H1 (cell line): ENCODE results near the gene GRID1. TPM values are rescaled to one million over a fixed set of nuclear protein-coding genes. Genes with fewer than 3 reads are reported as not detected.
A peak's percentile ranks its signal among the peaks of the same experiment; 100 is the strongest.

Experiments
- CTCF ChIA-PET: fragments of 300-600 bp; sonication (Branson Sonifier 250); formaldehyde crosslinking; loops from one replicate; lab custom pipeline; 2021; ENCODE audit not compliant: partially characterized antibody; lab: Charles Lee
- POLR2A ChIA-PET: fragments of 300-600 bp; sonication (Branson Sonifier 250); formaldehyde crosslinking; loops from one replicate; lab custom pipeline; 2021; ENCODE audit warnings: inconsistent platforms; ENCODE audit not compliant: partially characterized antibody; lab: Charles Lee
- DNase-seq, 2 experiments: peaks; one replicate each; pipeline versions ENCODE4 v3.0.0 to v3.0.0-alpha.2; 2010 to 2022; ENCODE audit warnings: low spot score in 2 of 2, low read depth in 1 of 2, mixed read lengths in 1 of 2
- FAIRE-seq: peaks from 2 replicates; lab custom pipeline; 2011; peaks lifted over from hg19 to GRCh38; lab: Jason Lieb, UNC
- H2AFZ ChIP-seq: 2 replicates; pipeline ENCODE4 v1.8.1; 2012; ENCODE audit warnings: low read length, inconsistent platforms
- H2AK5ac ChIP-seq: 2 replicates; pipeline ENCODE4 v1.6.1; 2013; ENCODE audit warnings: low read depth, low read length
- H2BK120ac ChIP-seq: replicated peaks from 2 replicates; pipeline ENCODE3; 2013; ENCODE audit warnings: low read depth, low read length, inconsistent platforms
- H2BK12ac ChIP-seq: 2 replicates; pipeline ENCODE4 v1.6.1; 2013; ENCODE audit warnings: low read depth, low read length
- H2BK15ac ChIP-seq: 2 replicates; pipeline ENCODE4 v1.6.1; 2013; ENCODE audit warnings: low read length
- H2BK20ac ChIP-seq: 2 replicates; pipeline ENCODE4 v1.6.1; 2013; ENCODE audit warnings: low read length
- H2BK5ac ChIP-seq: 2 replicates; pipeline ENCODE4 v1.6.1; 2013; ENCODE audit warnings: low read depth, low read length
- H3K14ac ChIP-seq: 2 replicates; pipeline ENCODE4 v1.6.1; 2013; ENCODE audit warnings: inconsistent platforms; ENCODE audit not compliant: insufficient read length
- H3K18ac ChIP-seq: 2 replicates; pipeline ENCODE4 v1.6.1; 2013; ENCODE audit warnings: low read length; ENCODE audit errors: extremely low read depth
- H3K23ac ChIP-seq: 2 replicates; pipeline ENCODE4 v1.6.1; 2013; ENCODE audit warnings: inconsistent platforms; ENCODE audit not compliant: insufficient read length
- H3K23me2 ChIP-seq: 2 replicates; pipeline ENCODE4 v1.6.1; 2013; ENCODE audit warnings: low read depth, low read length
- H3K27ac ChIP-seq: 2 replicates; pipeline ENCODE4 v1.6.1; 2011; ENCODE audit warnings: low read depth, low read length, inconsistent platforms
- H3K27me3 ChIP-seq, 4 experiments: replicated peaks in 1 of 4; 1 replicate in 1 of 4; 2 replicates in 3 of 4; pipeline versions ENCODE4 v1.6.1 to v1.8.1; 2011 to 2013; ENCODE audit warnings: low read length in 3 of 4, mild to moderate bottlenecking in 3 of 4, inconsistent platforms in 2 of 4, mixed read lengths in 2 of 4, moderate library complexity in 1 of 4; ENCODE audit not compliant: control insufficient read depth in 3 of 4, insufficient read depth in 3 of 4; ENCODE audit errors: extremely low read depth in 1 of 4
- H3K36me3 ChIP-seq, 4 experiments: 2 replicates each; pipeline versions ENCODE4 v1.6.1 to v1.8.1; 2011 to 2013; ENCODE audit warnings: mild to moderate bottlenecking in 4 of 4, low read length in 3 of 4, moderate library complexity in 2 of 4, control low read depth in 1 of 4, inconsistent platforms in 1 of 4; ENCODE audit not compliant: insufficient read depth in 4 of 4, control insufficient read depth in 2 of 4
- H3K4ac ChIP-seq: replicated peaks from 2 replicates; pipeline ENCODE3; 2013; ENCODE audit warnings: low read length, low read depth, mixed read lengths, inconsistent platforms; ENCODE audit not compliant: insufficient read length
- H3K4me1 ChIP-seq, 4 experiments: replicated peaks in 1 of 4; 1 replicate in 1 of 4; 2 replicates in 3 of 4; pipeline versions ENCODE4 v1.6.1 to v1.8.1; 2011 to 2013; ENCODE audit warnings: low read length in 3 of 4, inconsistent platforms in 2 of 4, mixed read lengths in 1 of 4; ENCODE audit not compliant: insufficient read depth in 4 of 4, control insufficient read depth in 3 of 4
- H3K4me2 ChIP-seq, 2 experiments: 2 replicates each; pipeline versions ENCODE4 v1.6.1 to v1.8.1; 2011 to 2013; ENCODE audit warnings: low read depth in 2 of 2, low read length in 2 of 2, control low read depth in 1 of 2, inconsistent platforms in 1 of 2, mild to moderate bottlenecking in 1 of 2; ENCODE audit not compliant: insufficient read depth in 1 of 2
- H3K4me3 ChIP-seq, 4 experiments: fragments of 200-600, 300-600 bp in 1 of 4; sonication (generic), shearing (Covaris generic), sonication (Bioruptor Twin) in 1 of 4; 2 replicates each; pipeline versions ENCODE4 v1.5.1 to v1.8.1; 2011 to 2016; ENCODE audit warnings: low read length in 4 of 4, low read depth in 3 of 4, control low read depth in 2 of 4, inconsistent platforms in 2 of 4, mild to moderate bottlenecking in 2 of 4, mixed read lengths in 1 of 4, moderate library complexity in 1 of 4; ENCODE audit not compliant: insufficient read depth in 2 of 4; ENCODE audit errors: extremely low read depth in 1 of 4
- H3K56ac ChIP-seq: replicated peaks from 2 replicates; pipeline ENCODE3; 2013; ENCODE audit warnings: low read depth, mild to moderate bottlenecking, mixed read lengths, low read length, inconsistent platforms; ENCODE audit not compliant: insufficient read length
- H3K79me1 ChIP-seq: 2 replicates; pipeline ENCODE4 v1.6.1; 2013; ENCODE audit warnings: low read depth, low read length, control low read depth
- H3K79me2 ChIP-seq, 2 experiments: 2 replicates each; pipeline versions ENCODE4 v1.6.1 to v1.8.1; 2012 to 2013; ENCODE audit warnings: low read length in 2 of 2, mild to moderate bottlenecking in 2 of 2, inconsistent platforms in 1 of 2; ENCODE audit not compliant: insufficient read depth in 2 of 2, control insufficient read depth in 1 of 2
- H3K9ac ChIP-seq, 4 experiments: replicated peaks in 1 of 4; 1 replicate in 1 of 4; 2 replicates in 3 of 4; pipeline versions ENCODE4 v1.6.1 to v1.8.1; 2011 to 2013; ENCODE audit warnings: low read depth in 3 of 4, low read length in 3 of 4, control low read depth in 2 of 4, mild to moderate bottlenecking in 2 of 4, moderate library complexity in 2 of 4, inconsistent platforms in 1 of 4; ENCODE audit errors: extremely low read depth in 1 of 4
- H3K9me3 ChIP-seq, 2 experiments: 2 replicates each; pipeline versions ENCODE4 v1.6.1 to v1.8.1; 2012 to 2013; ENCODE audit warnings: mild to moderate bottlenecking in 2 of 2, moderate library complexity in 2 of 2, control low read depth in 1 of 2, inconsistent platforms in 1 of 2, low read depth in 1 of 2, low read length in 1 of 2, mixed read lengths in 1 of 2; ENCODE audit not compliant: insufficient read depth in 2 of 2
- H4K20me1 ChIP-seq, 2 experiments: replicated peaks in 1 of 2; 2 replicates each; pipeline versions ENCODE3 to v1.8.1; 2011 to 2013; ENCODE audit warnings: inconsistent platforms in 2 of 2, low read length in 2 of 2, mild to moderate bottlenecking in 1 of 2; ENCODE audit not compliant: insufficient read depth in 2 of 2, control insufficient read depth in 1 of 2
- H4K5ac ChIP-seq: 2 replicates; pipeline ENCODE4 v1.6.1; 2013; ENCODE audit warnings: low read length, low read depth, mixed read lengths, inconsistent platforms; ENCODE audit not compliant: insufficient read length
- H4K8ac ChIP-seq: 2 replicates; pipeline ENCODE4 v1.8.0; 2013; ENCODE audit warnings: mild to moderate bottlenecking, moderate library complexity, low read length, inconsistent platforms; ENCODE audit not compliant: insufficient read depth; ENCODE audit errors: extremely low read depth
- H4K91ac ChIP-seq: replicated peaks from 2 replicates; pipeline ENCODE3; 2013; ENCODE audit warnings: low read length, mixed read lengths, inconsistent platforms; ENCODE audit not compliant: insufficient read length
- BRCA1 ChIP-seq: IDR thresholded peaks from 2 replicates; pipeline ENCODE4 v1.6.1; 2012; ENCODE audit warnings: low read depth, low read length, improper control_type of control experiment
- CTBP2 ChIP-seq: IDR thresholded peaks from 2 replicates; pipeline ENCODE4 v1.7.0; 2011; ENCODE audit warnings: borderline replicate concordance, mild to moderate bottlenecking, moderate library complexity, mixed read lengths, low read length; ENCODE audit not compliant: insufficient read depth, insufficient read length
- FOSL1 ChIP-seq: IDR thresholded peaks from 2 replicates; pipeline ENCODE4 v1.6.1; 2011; ENCODE audit warnings: mild to moderate bottlenecking, low read depth, low read length, moderate library complexity; ENCODE audit not compliant: insufficient read depth
- HDAC2 ChIP-seq, 2 experiments: fragments of 300-600 bp in 1 of 2; sonication (generic) in 1 of 2; IDR thresholded peaks; 2 replicates each; pipeline ENCODE4 v1.6.1; 2011 to 2012; ENCODE audit warnings: low read depth in 2 of 2, low read length in 2 of 2, mild to moderate bottlenecking in 2 of 2, moderate library complexity in 2 of 2, borderline replicate concordance in 1 of 2, inconsistent platforms in 1 of 2
- MAFK ChIP-seq: IDR thresholded peaks from 2 replicates; pipeline ENCODE4 v1.6.1; 2012; ENCODE audit warnings: low read depth, mild to moderate bottlenecking, improper control_type of control experiment, low read length
- POU5F1 ChIP-seq: IDR thresholded peaks from 2 replicates; pipeline ENCODE4 v1.6.1; 2011; ENCODE audit warnings: low read depth, mild to moderate bottlenecking, low read length, moderate library complexity
- RNF2 ChIP-seq: fragments of 200-900, 300-1000 bp; sonication (generic); IDR thresholded peaks from 2 replicates; pipeline ENCODE4 v1.7.1; 2016; ENCODE audit warnings: borderline replicate concordance, low read depth, mild to moderate bottlenecking, antibody characterized with exemption, low read length; ENCODE audit not compliant: poor library complexity, severe bottlenecking; ENCODE audit errors: missing control alignments
- SIRT6 ChIP-seq: IDR thresholded peaks from one replicate; pipeline ENCODE4 v1.7.1; 2012; ENCODE audit warnings: low read length, inconsistent platforms
- SRF ChIP-seq: IDR thresholded peaks from 2 replicates; pipeline ENCODE4 v1.6.1; 2011; ENCODE audit warnings: mild to moderate bottlenecking, low read depth, low read length, moderate library complexity
- TAF7 ChIP-seq: optimal IDR thresholded peaks from 2 replicates; pipeline ENCODE3; 2011; ENCODE audit warnings: low read depth, mild to moderate bottlenecking, inconsistent platforms, low read length, moderate library complexity, borderline replicate concordance
- ZNF274 ChIP-seq: IDR thresholded peaks from 2 replicates; pipeline ENCODE4 v1.7.0; 2012; ENCODE audit warnings: low read length, borderline replicate concordance; ENCODE audit errors: extremely low read depth
- WGBS, 2 experiments: shearing (Covaris generic) in 1 of 2; methylation state at CpG; one replicate each; pipeline versions ENCODE4 v1.1.6 to v1.1.7; 2013 to 2015; ENCODE audit warnings: low lambda C conversion rate in 2 of 2, mixed read lengths in 2 of 2, inconsistent platforms in 1 of 2, low coverage in 1 of 2, missing lambda C conversion rate in 1 of 2; ENCODE audit not compliant: insufficient replicate concordance in 2 of 2, insufficient coverage in 1 of 2, insufficient read length in 1 of 2; ENCODE audit errors: extremely low coverage in 1 of 2, missing lambda C conversion rate in 1 of 2; 5-methylcytosine and 5-hydroxymethylcytosine counted together
- polyA plus RNA-seq, 7 experiments: library from polyadenylated mRNA; depleted of rRNA in 3 of 7; stranded (reverse) in 5 of 7; unstranded in 2 of 7; fragments of >200 nt in 5 of 7; fragments of 200-250 nt in 2 of 7; gene quantifications; 1 replicate in 5 of 7; 2 replicates in 1 of 7; 4 replicates in 1 of 7; pipeline versions ENCODE4 v1.2.1 to v1.2.3, GENCODE V29; 2011 to 2013; ENCODE audit warnings: missing spikeins in 2 of 7, mixed read lengths in 2 of 7
- total RNA-seq: library from RNA; stranded (reverse); fragmentation: NEBNext Ultra II Directional; extraction: Animal tissue kit (Norgen Biotek cat#: 25700); gene quantifications from 2 replicates; pipeline ENCODE4 v1.2.1, GENCODE V29; 2021

The GRID1 gene
- total and polyA plus RNA-seq, 2 of the 8 experiments (the other 6 are each of a cell fraction or from before 2014, with no cell fraction given), result 0.22 to 0.30 TPM

- no peak overlapping the region for H4K91ac ChIP-seq
- CTCF ChIA-PET, result interaction anchor here (0.6 to 1.2 kb wide), 3 partner anchors 16 to 94 kb away, joined by 3 read pairs; no protein-coding TSS in a partner anchor
- H3K23ac ChIP-seq, result no peak overlapping the region
- H2BK15ac ChIP-seq, result peak overlapping the region; percentile 72; the same call in 1 of the 2 replicates
- H3K27ac ChIP-seq, result no peak overlapping the region
- POLR2A ChIA-PET, result no interaction called here
- DNase-seq (peak in 1 of 2 experiments; percentile 35), FAIRE-seq (no peak)
- no peak overlapping the region for H2AFZ ChIP-seq
- H2AK5ac ChIP-seq, result peak overlapping the region; percentile 53; the same call in 1 of the 2 replicates
- H3K9me3 ChIP-seq, result peaks cover 3 to 5% of the 10 kb centered on the region in 2 experiments; a peak in 3 of 4 replicates
- no peaks in the 10 kb centered on the region for H3K36me3 ChIP-seq
- H3K14ac ChIP-seq, result no peak overlapping the region
- 93% methylated on average over 1 of the region's 1 CpG; no CpG with 5 or more reads in 1 of the 2 experiments for WGBS, 2 experiments
- H3K23me2 ChIP-seq, result peaks cover 12% of the 10 kb centered on the region; the same call in 1 of the 2 replicates
- H4K8ac ChIP-seq, result no peak overlapping the region
- H2BK20ac ChIP-seq, result no peak overlapping the region
- no peak overlapping the region for H2BK5ac ChIP-seq
- no peaks in the 10 kb centered on the region for H3K4me1 ChIP-seq
- H3K79me1 ChIP-seq, result no peaks in the 10 kb centered on the region
- no peaks in the 10 kb centered on the region for H3K79me2 ChIP-seq
- no peak overlapping the region for H3K4me2 ChIP-seq
- H3K4me3 ChIP-seq, result no peak overlapping the region
- no peak overlapping the region for H2BK120ac ChIP-seq
- no peak overlapping the region for H4K5ac ChIP-seq
- H2BK12ac ChIP-seq, result no peak overlapping the region
- no peak overlapping the region for H3K4ac ChIP-seq
- no peak overlapping the region for H3K56ac ChIP-seq
- H3K18ac ChIP-seq, result no peak overlapping the region
- no peak overlapping the region for H3K9ac ChIP-seq
- no peaks in the 10 kb centered on the region for H3K27me3 ChIP-seq
- no peaks in the 10 kb centered on the region for H4K20me1 ChIP-seq
- TF ChIP-seq CTBP2 (no peak), SRF (no peak), POU5F1 (no peak), ZNF274 (no peak), TAF7 (no peak), RNF2 (no peak), HDAC2 (IDR thresholded peaks at IDR 0.05; ENCODE audit: borderline replicate concordance in 1 of 2, low read depth in 2 of 2, low read length in 2 of 2) (no peak), FOSL1 (no peak), MAFK (no peak), BRCA1 (no peak), SIRT6 (no peak)
These were observed 83.7 kb downstream of the GRID1 start for GRCh38 chr10:86282664-86283465.
